ENCODE measurements around the gene KRT17. TPM values are rescaled to one million over a fixed set of nuclear protein-coding genes. Genes with fewer than 3 reads are reported as not detected.

The KRT17 gene
- total and polyA plus RNA-seq, 8 donors: 0.42 to 28.4 (median 2.0) TPM

DNA sequence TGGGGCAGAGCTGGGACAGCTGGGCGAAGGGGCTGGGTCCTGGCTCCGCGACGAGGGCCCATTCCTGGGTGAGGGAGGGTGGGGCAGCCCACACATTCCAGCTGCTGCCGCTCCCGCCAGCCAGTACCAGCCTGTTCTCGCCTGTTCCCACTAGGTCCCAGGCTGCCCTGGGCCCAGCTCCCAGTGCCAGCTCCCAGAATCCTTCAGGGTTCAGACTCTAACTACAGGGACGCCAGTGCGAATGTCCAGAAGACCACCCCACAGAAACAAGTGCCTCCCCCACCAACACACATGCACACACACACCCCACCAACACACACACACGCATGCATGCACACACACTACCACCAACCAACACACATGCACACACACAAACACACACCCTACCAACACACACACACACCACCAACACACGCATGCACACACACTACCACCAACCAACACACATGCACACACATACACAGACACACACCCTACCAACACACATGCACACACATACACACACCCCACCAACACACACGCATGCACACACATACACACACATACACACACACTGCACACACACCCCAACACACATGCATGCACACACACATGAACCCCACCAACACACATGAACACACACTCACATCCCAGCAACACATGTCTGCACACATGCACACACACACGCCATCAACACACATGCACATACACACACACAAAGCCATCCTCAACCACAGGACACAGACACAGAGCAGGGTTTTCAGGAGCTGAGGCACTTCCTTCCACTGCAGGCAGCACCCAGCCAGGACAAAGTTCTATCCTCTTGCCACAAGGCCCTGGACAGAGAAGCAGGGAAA, 27.5 kb upstream of the KRT17 start:
- Histone ChIP-seq H3K27ac (peak overlapping the region in 3 of 4 donors; percentile 8 to 74 (median 48)), H3K4me1 (peaks cover 0 to 6% (median 0%) of the 10 kb centered on the region in 3 donors), H3K9me3 (no peaks in the 10 kb centered on the region), H3K4me3 (peak overlapping the region in 1 of 4 donors; percentile 16), H3K36me3 (no peaks in the 10 kb centered on the region), H3K27me3 (no peaks in the 10 kb centered on the region)
- no peak for FAIRE-seq
- TF ChIP-seq, protein P1, sequence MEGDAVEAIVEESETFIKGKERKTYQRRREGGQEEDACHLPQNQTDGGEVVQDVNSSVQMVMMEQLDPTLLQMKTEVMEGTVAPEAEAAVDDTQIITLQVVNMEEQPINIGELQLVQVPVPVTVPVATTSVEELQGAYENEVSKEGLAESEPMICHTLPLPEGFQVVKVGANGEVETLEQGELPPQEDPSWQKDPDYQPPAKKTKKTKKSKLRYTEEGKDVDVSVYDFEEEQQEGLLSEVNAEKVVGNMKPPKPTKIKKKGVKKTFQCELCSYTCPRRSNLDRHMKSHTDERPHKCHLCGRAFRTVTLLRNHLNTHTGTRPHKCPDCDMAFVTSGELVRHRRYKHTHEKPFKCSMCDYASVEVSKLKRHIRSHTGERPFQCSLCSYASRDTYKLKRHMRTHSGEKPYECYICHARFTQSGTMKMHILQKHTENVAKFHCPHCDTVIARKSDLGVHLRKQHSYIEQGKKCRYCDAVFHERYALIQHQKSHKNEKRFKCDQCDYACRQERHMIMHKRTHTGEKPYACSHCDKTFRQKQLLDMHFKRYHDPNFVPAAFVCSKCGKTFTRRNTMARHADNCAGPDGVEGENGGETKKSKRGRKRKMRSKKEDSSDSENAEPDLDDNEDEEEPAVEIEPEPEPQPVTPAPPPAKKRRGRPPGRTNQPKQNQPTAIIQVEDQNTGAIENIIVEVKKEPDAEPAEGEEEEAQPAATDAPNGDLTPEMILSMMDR (IDR thresholded peaks at IDR 0.05): no peak
- peak; percentile 57 to 77 (median 72) for ATAC-seq
- WGBS, 2 donors: 46 to 53% methylated on average over 8 to 13 of the region's 13 CpGs
- peak; percentile 76 to 93 (median 80) for DNase-seq
- intact Hi-C loops (cut with DNase I): loop anchor here in 2 of 3 donors (10.0 kb wide), 2 partner anchors 747 to 847 kb away; no protein-coding TSS in a partner anchor

DNA sequence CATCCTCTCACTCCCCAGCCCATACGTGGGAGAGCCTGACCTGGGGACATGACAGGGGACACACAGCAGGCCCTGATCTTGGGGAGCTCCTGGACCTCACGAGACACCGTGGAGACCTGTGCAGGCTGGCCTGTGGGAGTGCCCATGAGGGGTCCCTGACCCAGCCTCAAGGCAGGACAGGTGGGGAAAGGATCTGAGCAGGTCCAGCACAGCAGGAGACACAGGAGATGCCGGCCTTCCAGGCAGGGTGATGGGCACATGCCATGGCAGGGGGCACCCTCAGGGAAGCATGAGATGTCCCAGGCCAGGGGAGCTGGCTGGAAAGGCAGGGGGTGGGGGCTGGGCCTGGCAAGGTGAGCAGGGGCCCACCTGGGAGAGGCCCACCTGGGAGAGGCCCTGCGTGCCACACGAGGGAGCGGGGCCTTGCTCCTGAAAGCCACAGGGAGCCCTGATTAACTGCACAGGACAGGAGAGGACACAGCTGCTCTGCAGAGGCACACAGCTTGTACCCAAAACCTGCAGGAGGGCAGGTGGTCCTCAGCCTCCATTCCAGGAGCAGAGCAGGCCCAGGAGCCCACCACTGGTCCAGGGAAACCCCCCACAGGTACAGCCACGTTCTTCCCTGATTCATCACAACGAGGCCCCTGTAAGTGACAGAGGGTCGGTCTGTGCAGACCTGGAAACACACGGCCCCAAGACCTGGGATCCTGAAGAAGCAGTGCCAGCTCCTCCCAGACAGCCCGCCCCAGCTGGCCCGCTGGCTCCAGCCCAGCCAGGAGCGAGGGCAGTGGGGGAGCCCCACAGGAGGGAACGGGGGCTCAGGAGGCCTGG, 26.6 kb upstream of the KRT17 start:
- Histone ChIP-seq H3K9me3 (no peaks in the 10 kb centered on the region), H3K27ac (peak overlapping the region; percentile 1 to 74 (median 28)), H3K36me3 (no peaks in the 10 kb centered on the region), H3K27me3 (no peaks in the 10 kb centered on the region), H3K4me3 (peak overlapping the region in 1 of 4 donors; percentile 16), H3K4me1 (peaks cover 0 to 6% (median 0%) of the 10 kb centered on the region in 3 donors)
- intact Hi-C loops (cut with DNase I): loop anchor here in 2 of 3 donors (10.0 kb wide), 2 partner anchors 746 to 846 kb away; no protein-coding TSS in a partner anchor
- DNase-seq (peak in 1 of 6 donors; percentile 64), ATAC-seq (no peak), FAIRE-seq (no peak)
- TF ChIP-seq, protein P1 (IDR thresholded peaks at IDR 0.05): no peak
- WGBS, 2 donors: 52% methylated on average over 15 of the region's 15 CpGs

DNA sequence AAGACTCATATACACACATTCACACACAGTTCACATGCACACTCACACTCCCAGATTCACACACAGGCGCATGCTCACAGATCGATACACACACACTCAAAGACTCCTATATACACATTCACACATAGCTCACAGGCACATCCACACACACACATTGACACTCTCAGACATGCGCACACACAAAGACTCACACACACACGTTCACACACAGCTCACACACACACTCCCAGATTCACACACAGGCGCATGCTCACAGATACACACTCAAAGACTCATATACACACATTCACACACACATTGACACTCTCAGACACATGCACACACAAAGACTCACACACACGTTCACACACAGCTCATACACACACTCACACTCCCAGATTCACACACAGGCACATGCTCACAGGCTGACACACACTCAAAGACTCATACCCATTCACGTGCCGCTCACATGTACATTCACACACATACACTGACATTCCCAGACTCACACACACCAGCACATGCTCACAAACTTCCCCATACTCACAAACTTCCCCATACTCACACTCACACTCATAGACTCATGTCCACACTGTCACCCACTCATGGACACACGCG, 25.6 kb upstream of the KRT17 start:
- no peak overlapping the region for H3K27ac ChIP-seq
- no peaks in the 10 kb centered on the region for H3K36me3 ChIP-seq
- DNase-seq: no peak
- H3K9me3 ChIP-seq: no peaks in the 10 kb centered on the region
- intact Hi-C loops (cut with DNase I): loop anchor here in 2 of 3 donors (10.0 kb wide), 3 partner anchors 75 to 845 kb away; partner anchors contain the start of gene KRT9 (in 1 of the 2)
- no peak for ATAC-seq
- TF ChIP-seq, protein P1 (IDR thresholded peaks at IDR 0.05): no peak
- no peak for FAIRE-seq
- WGBS, 2 donors: 88 to 92% methylated on average over 10 of the region's 10 CpGs
- peaks cover 0 to 6% (median 0%) of the 10 kb centered on the region in 3 donors for H3K4me1 ChIP-seq
- H3K4me3 ChIP-seq: no peak overlapping the region
- H3K27me3 ChIP-seq: no peaks in the 10 kb centered on the region

DNA sequence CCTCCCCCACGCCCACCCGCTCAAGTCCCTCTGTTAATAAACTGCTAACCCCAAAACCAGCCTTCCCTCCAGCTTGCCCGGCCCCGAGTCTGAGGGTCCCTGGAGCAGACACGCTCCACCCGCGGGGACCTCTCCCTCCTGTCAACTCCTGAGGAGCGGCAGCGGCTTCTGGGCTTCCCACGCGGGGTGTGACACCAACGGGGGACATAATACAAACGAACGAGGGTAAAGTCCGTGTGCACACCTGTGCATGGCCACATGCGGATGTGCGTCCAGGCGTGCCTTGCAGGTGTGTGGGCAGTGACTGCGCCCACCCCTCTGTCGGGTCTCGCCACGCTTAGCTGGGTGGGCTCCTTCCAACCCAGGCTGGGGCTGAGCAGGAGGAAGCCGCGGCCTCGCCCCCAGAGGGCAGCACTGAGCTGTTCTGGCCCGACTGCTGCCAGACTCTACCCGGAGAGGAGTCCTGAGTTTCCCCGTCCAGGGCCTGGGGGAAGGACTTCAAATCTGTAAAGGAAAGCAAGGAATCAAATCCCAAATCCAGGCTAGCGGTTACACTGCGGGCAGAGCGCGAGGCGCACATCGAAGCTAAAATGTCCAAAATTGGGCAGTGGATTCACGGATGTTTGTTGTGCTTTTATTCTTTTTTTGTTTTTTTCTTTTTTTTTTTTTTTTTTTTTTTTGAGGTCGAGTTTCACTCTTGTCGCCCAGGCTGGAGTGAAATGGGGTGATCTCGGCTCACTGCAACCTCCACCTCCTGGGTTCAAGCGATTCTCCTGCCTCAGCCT, 24.2 kb upstream of the KRT17 start:
- ATAC-seq (peak; percentile 89 to 95 (median 92)), FAIRE-seq (no peak), DNase-seq (peak; percentile 80 to 97 (median 88))
- intact Hi-C loops (cut with DNase I): loop anchor here in 1 of 3 donors (10.0 kb wide), 1 partner anchor 74 kb away; the partner anchor contains the start of gene KRT9
- no peaks in the 10 kb centered on the region for H3K36me3 ChIP-seq
- H3K9me3 ChIP-seq: no peaks in the 10 kb centered on the region
- peak overlapping the region in 2 of 4 donors; percentile 27 to 47 for H3K4me3 ChIP-seq
- H3K27me3 ChIP-seq: no peaks in the 10 kb centered on the region
- no peak overlapping the region for H3K27ac ChIP-seq
- TF ChIP-seq, protein P1 (IDR thresholded peaks at IDR 0.05): peak; percentile 82 to 95 (median 92)
- 3 to 5% methylated on average over 39 of the region's 39 CpGs for WGBS, 2 donors
- peaks cover 0 to 6% (median 0%) of the 10 kb centered on the region in 3 donors for H3K4me1 ChIP-seq
